ENCODE data around the gene PDE3A.

Gene PDE3A

GRCh38 chr12:20426191-20426590, 57.9 kb downstream of the PDE3A start:
- no peaks in the 10 kb centered on the region for H3K36me3 ChIP-seq (ENCODE audit: control insufficient read depth, low read length)
- H3K79me2 ChIP-seq (ENCODE audit: control insufficient read depth, low read length) = no peaks in the 10 kb centered on the region
- H3K4me1 ChIP-seq (ENCODE audit: control insufficient read depth, low read length) = no peaks in the 10 kb centered on the region
- H3K27me3 ChIP-seq (ENCODE audit: control insufficient read depth, low read length) = no peaks in the 10 kb centered on the region
- H3K9me3 ChIP-seq (ENCODE audit: control insufficient read depth, insufficient read depth, low read length) = no peaks in the 10 kb centered on the region
- H3F3A ChIP-seq (ENCODE audit: control insufficient read depth, insufficient read depth) = no peaks in the 10 kb centered on the region
- TF ChIP-seq EZH2phosphoT487 (IDR thresholded peaks at IDR 0.05; ENCODE audit: borderline replicate concordance, low read length) (no peak), CTCF (IDR thresholded peaks at IDR 0.05; ENCODE audit: low read depth, low read length, poor library complexity, severe bottlenecking) (no peak)
- no peak overlapping the region for H3K4me3 ChIP-seq (ENCODE audit: low read length)
- no peaks in the 10 kb centered on the region for H3K9me2 ChIP-seq (replicated peaks; ENCODE audit: control insufficient read depth, low read length)
- no peak overlapping the region for H3K27ac ChIP-seq (ENCODE audit: low read depth, low read length)
- H4K20me1 ChIP-seq (ENCODE audit: control insufficient read depth, insufficient read depth, low read depth, low read length) = no peaks in the 10 kb centered on the region
- no peak overlapping the region for H3K4me2 ChIP-seq (ENCODE audit: low read length)

- Histone ChIP-seq H4K20me1 (ENCODE audit: control insufficient read depth, insufficient read depth, low read depth, low read length) (no peaks in the 10 kb centered on the region), H3K4me1 (ENCODE audit: control insufficient read depth, low read length) (no peaks in the 10 kb centered on the region), H3K36me3 (ENCODE audit: control insufficient read depth, low read length) (no peaks in the 10 kb centered on the region), H3F3A (ENCODE audit: control insufficient read depth, insufficient read depth) (no peaks in the 10 kb centered on the region), H3K79me2 (ENCODE audit: control insufficient read depth, low read length) (no peaks in the 10 kb centered on the region), H3K27me3 (ENCODE audit: control insufficient read depth, low read length) (no peaks in the 10 kb centered on the region), H3K9me3 (ENCODE audit: control insufficient read depth, insufficient read depth, low read length) (no peaks in the 10 kb centered on the region), H3K4me2 (ENCODE audit: low read length) (no peak overlapping the region), H3K27ac (ENCODE audit: low read depth, low read length) (no peak overlapping the region), H3K4me3 (ENCODE audit: low read length) (no peak overlapping the region), H3K9me2 (replicated peaks; ENCODE audit: control insufficient read depth, low read length) (no peaks in the 10 kb centered on the region)
- TF ChIP-seq EZH2phosphoT487 (IDR thresholded peaks at IDR 0.05; ENCODE audit: borderline replicate concordance, low read length) = no peak
- no peak for TF ChIP-seq CTCF (IDR thresholded peaks at IDR 0.05; ENCODE audit: low read depth, low read length, poor library complexity, severe bottlenecking)
Observed at GRCh38 chr12:20426957-20427356, 58.6 kb downstream of the PDE3A start.

GRCh38 chr12:20429852-20430251, 61.5 kb downstream of the PDE3A start:
- no peaks in the 10 kb centered on the region for H3K9me2 ChIP-seq (replicated peaks; ENCODE audit: control insufficient read depth, low read length)
- no peaks in the 10 kb centered on the region for H4K20me1 ChIP-seq (ENCODE audit: control insufficient read depth, insufficient read depth, low read depth, low read length)
- H3K9me3 ChIP-seq (ENCODE audit: control insufficient read depth, insufficient read depth, low read length) = no peaks in the 10 kb centered on the region
- H3K36me3 ChIP-seq (ENCODE audit: control insufficient read depth, low read length) = no peaks in the 10 kb centered on the region
- TF ChIP-seq CTCF (IDR thresholded peaks at IDR 0.05; ENCODE audit: low read depth, low read length, poor library complexity, severe bottlenecking) (no peak), EZH2phosphoT487 (IDR thresholded peaks at IDR 0.05; ENCODE audit: borderline replicate concordance, low read length) (no peak)
- H3K4me1 ChIP-seq (ENCODE audit: control insufficient read depth, low read length) = no peaks in the 10 kb centered on the region
- H3F3A ChIP-seq (ENCODE audit: control insufficient read depth, insufficient read depth) = no peaks in the 10 kb centered on the region
- no peak overlapping the region for H3K4me2 ChIP-seq (ENCODE audit: low read length)
- H3K27me3 ChIP-seq (ENCODE audit: control insufficient read depth, low read length) = no peaks in the 10 kb centered on the region
- H3K4me3 ChIP-seq (ENCODE audit: low read length) = no peak overlapping the region
- H3K79me2 ChIP-seq (ENCODE audit: control insufficient read depth, low read length) = no peaks in the 10 kb centered on the region
- H3K27ac ChIP-seq (ENCODE audit: low read depth, low read length) = no peak overlapping the region

- no peak overlapping the region for H3K27ac ChIP-seq (ENCODE audit: low read depth, low read length)
- H3K9me2 ChIP-seq (replicated peaks; ENCODE audit: control insufficient read depth, low read length) = no peaks in the 10 kb centered on the region
- no peak for TF ChIP-seq CTCF (IDR thresholded peaks at IDR 0.05; ENCODE audit: low read depth, low read length, poor library complexity, severe bottlenecking)
- TF ChIP-seq EZH2phosphoT487 (IDR thresholded peaks at IDR 0.05; ENCODE audit: borderline replicate concordance, low read length) = no peak
- H3K36me3 ChIP-seq (ENCODE audit: control insufficient read depth, low read length) = no peaks in the 10 kb centered on the region
- no peaks in the 10 kb centered on the region for H4K20me1 ChIP-seq (ENCODE audit: control insufficient read depth, insufficient read depth, low read depth, low read length)
- no peaks in the 10 kb centered on the region for H3K4me1 ChIP-seq (ENCODE audit: control insufficient read depth, low read length)
- no peaks in the 10 kb centered on the region for H3F3A ChIP-seq (ENCODE audit: control insufficient read depth, insufficient read depth)
- H3K9me3 ChIP-seq (ENCODE audit: control insufficient read depth, insufficient read depth, low read length) = no peaks in the 10 kb centered on the region
- H3K4me2 ChIP-seq (ENCODE audit: low read length) = no peak overlapping the region
- no peaks in the 10 kb centered on the region for H3K27me3 ChIP-seq (ENCODE audit: control insufficient read depth, low read length)
- H3K79me2 ChIP-seq (ENCODE audit: control insufficient read depth, low read length) = no peaks in the 10 kb centered on the region
- no peak overlapping the region for H3K4me3 ChIP-seq (ENCODE audit: low read length)
Observed at GRCh38 chr12:20432290-20432689, 64.0 kb downstream of the PDE3A start.

All from DOHH2 (cell line).